Hematopoietic multipotent progenitor cell treated with erythropoietin and hydrocortisone succinate and interleukin-3 and kit ligand, for 17 days (in vitro differentiated cells): Measurements from ENCODE around the gene RBMXL3.

Experiments used
- DNase-seq: peaks from one replicate; pipeline ENCODE4 v3.0.0-alpha.2; 2015; ENCODE audit warnings: low spot score

Gene RBMXL3

GRCh38 chrX:115233497-115234455, 44.6 kb downstream of the RBMXL3 start, which contains the start of gene LRCH2:
Gene LRCH2, minus strand, starts transcription at chrX:115234096. Its CDS starts 55 bp downstream, at chrX:115234041.
- no peak for DNase-seq

- no peak for DNase-seq
Measured at GRCh38 chrX:115234461-115234860, 45.3 kb downstream of the RBMXL3 start.

- DNase-seq, result no peak
Measured at GRCh38 chrX:115236560-115236959, 47.4 kb downstream of the RBMXL3 start.

GRCh38 chrX:115237056-115237455, 47.8 kb downstream of the RBMXL3 start:
- DNase-seq, result no peak
